Skeletal muscle cell (primary cell): ENCODE measurements around the gene NHERF1.

Experiments used
- DNase-seq: peaks from one replicate; pipeline ENCODE4 v3.0.0-alpha.2; 2010; ENCODE audit warnings: low read depth
- H3K4me3 ChIP-seq: 2 replicates; pipeline ENCODE4 v1.5.1; 2011; ENCODE audit warnings: low read depth, mild to moderate bottlenecking, control low read depth, low read length, moderate library complexity

NHERF1 gene

DNA sequence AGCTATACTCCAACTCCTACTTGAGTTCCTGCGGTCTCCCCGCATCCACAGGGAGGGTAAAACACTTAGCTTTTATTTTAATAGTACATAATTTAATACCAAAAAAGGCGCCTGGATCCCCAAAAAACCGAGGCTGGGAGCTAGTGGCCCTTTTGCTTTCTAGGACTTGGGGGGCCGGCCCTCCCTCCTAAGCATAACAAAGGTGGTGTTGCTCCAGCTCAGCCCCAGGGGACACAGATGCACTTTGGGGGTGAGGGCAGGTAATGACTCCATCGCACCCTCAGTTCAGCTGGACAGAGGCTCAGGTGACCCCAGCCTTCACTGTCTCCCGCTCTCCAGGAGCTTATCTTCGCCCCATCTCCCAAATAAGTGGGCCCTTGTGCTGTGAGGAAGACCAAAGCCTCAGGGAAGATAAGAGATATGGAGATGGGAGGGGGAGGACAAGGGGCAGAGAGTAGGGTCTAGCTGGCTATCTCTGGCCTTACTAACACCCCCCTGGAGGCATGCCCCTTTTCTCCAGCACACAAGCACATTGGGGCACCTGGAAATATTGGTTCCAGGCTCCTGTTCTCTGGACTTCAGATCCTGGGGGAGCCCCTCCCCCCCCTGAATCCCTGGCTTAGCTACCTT is 2.8 kb upstream of the NHERF1 start:
- no peak for DNase-seq
- no peak overlapping the region for H3K4me3 ChIP-seq

DNA sequence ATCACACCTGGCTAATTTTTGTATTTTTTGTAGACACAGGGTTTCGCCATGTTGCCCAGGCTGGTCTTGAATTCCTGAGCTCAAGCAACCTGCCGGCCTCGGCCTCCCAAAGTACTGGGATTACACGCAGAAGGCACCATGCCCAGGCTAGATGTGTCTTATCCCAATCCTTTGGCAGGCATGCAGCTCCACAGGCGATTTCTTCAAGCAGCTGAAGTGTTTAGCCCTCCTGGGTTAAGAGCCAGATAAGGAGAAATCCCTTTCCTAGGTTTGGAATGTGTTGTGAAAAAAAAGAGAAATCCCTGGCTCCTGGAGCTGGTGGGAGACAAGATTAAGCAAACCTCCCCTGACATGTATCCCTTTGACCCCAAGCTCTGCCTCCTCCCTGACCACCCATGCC is 2.1 kb upstream of the NHERF1 start:
- no peak for DNase-seq
- H3K4me3 ChIP-seq: no peak overlapping the region

DNA sequence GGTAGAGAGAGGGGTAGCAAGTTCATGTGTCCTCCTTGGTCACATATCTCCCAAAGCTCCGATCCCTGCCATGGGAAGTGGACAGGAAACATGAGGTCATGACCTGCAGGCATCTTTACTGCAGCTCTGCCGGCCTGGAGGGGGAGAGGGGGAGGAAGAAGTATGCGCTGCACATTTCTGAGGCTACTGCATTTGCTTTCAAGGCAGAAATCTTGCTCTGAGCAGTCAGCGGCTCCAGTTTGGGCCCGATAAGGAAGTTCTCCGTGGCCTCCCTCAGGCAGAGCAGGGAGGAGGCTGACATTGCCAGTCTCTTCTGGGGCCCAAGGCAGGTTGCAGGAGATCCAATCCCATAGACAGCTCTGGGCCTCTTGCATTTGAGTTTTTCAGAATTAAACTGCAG is 1.5 kb upstream of the NHERF1 start:
- no peak overlapping the region for H3K4me3 ChIP-seq
- no peak for DNase-seq

DNA sequence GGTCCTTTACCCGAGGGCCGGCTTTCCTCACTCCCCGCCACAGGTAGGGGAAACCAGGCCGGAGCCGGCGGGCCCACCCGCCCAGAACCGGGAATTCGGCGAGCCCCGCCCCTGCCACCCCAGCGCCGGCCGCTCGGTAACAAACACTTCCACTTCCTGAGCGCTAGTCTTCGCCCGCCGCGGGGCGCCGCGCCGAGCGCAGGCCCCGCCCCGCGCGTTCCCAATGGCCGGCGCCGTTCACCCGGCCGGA is 224 bp upstream of the NHERF1 start:
- H3K4me3 ChIP-seq: peak overlapping the region; percentile 89
- no peak for DNase-seq

DNA sequence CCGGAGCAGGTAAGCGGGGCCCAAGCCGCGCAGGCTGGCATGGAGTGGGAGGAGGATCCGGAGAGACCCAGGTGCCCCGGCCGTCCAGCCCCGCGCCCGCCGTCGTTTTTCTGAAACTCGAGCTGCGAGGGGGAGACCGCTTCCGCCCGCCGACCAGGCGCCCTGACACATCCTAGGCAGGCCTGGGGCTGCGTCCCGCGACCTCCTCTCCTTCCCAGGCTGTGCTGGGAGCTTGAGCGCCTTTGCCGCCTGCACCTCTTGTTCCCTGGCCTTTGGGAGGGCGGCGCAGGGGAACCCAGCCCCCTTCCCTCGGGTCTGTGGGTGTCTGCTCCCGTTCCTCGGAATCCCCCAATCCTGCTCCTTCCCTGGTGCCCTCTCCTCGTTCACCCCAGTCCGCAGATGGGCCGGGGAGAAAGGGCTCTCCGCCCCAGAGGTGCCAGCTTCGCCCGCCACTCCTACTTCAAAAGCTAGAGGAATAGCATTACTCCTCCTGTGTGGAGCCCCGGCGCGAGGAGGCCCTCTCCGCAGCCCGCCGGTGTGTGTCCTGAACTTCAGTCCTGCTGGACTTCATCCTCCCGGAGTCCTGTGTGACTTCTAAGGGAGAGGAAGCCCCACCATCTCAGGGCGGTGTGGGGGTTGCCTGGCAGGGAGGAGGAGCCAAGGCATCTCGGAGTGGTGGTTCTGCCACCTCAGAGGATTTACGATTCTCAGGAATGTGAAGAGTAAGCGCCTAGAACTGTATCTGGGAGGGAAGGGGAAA is 1.0 kb downstream of the NHERF1 start:
- DNase-seq: no peak
- peak overlapping the region; percentile 89 for H3K4me3 ChIP-seq

DNA sequence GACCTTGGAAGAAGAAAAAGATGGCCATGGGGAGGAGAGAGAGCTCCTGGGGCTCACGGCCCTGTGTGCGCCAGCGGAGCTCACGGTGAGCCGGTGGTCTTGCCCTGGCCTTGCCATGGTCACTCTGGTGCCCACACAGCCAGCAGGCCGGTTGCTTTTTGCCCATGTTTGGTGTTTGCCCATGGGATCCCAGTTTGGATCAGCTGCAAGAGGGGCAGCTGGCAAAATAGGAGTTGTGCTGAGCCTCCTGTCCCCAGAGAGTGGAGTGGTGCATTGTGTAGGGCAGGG is 1.6 kb downstream of the NHERF1 start:
- no peak for DNase-seq
- H3K4me3 ChIP-seq: peak overlapping the region; percentile 89

DNA sequence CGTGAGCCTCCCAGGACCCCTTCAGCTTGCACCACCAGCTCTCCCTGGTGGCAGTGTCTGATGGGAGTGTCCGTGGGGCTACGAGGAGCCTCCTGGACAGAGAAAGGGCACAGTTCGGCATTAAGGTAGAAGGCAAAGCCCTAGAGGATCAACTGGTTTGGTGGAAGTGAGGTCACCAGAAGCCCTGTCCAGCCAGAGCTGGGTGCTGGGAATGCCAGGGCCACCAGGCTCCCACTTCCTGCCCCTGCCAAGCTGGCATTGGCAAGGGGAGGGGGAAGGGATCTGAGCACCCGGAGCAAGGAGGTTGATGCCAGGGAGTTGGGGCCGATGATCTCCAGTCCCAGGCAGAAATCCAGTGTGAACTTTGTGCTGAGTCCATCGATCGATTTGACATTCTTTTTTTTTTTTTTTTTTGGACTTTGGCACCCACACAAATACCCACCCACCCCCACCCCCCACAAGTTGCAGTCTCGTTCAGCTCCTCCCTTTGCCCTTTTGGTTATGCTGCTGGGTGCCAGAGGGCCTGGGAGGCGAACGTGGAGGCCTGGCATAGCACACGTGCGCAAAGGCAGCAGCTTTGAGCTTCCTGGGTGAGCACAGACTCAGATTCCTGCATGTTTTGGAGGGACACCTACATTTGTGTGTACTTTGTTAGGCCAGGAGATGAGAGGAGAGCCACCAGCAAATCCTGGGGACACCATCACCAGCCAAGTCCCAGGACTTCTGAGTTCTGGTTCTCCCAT is 2.1 kb downstream of the NHERF1 start:
- peak overlapping the region; percentile 89 for H3K4me3 ChIP-seq
- no peak for DNase-seq

DNA sequence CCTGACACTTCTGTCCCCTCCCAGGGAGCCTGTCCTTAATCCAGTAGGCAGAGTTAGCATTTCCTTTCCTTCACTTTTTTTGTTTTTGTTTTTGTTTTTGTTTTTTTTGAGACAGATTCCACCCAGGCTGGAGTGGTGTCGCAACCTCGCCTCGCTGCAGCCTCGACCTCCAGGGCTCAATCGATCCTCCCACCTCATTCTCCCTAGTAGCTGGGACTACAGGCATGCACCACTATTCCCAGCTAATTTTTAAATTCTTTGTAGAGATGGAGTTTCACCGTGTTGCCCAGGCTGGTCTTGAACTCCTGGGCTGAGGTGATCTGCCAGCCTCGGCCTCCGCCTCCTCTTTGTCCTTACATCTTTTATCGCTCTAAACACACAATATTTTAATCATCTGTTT is 4.0 kb downstream of the NHERF1 start:
- no peak overlapping the region for H3K4me3 ChIP-seq

DNA sequence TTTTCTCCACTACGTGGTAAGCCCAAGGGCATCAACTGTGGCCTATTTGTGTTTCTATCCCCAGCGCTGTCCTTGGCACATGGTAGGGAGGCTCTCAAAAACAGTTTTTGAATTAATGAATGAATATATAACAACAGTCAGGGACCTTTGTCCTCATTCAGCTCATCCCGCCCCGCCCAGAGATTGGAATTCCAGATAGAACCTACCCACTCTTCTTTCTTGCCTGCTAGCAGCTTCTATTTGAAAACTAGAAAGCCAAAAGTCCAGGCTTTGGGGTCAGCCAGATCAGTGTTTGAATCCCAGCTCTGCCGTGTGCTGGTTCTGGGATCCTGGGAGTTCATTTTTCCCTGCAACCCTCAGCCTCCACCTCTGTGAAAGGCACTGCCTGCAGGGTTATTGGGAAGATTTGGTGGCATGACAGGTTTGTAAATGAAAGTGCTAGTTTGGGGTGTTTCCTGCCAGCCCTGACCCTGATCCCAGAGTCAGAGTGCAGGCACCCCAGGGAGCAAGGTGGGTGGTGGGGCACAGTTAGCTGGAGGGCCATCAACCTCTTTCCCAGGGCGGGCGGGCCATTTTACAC is 4.5 kb downstream of the NHERF1 start:
- no peak overlapping the region for H3K4me3 ChIP-seq
- no peak for DNase-seq

More for the DNA sequence above, 4.0 kb downstream of the NHERF1 start:
- no peak for DNase-seq

DNA sequence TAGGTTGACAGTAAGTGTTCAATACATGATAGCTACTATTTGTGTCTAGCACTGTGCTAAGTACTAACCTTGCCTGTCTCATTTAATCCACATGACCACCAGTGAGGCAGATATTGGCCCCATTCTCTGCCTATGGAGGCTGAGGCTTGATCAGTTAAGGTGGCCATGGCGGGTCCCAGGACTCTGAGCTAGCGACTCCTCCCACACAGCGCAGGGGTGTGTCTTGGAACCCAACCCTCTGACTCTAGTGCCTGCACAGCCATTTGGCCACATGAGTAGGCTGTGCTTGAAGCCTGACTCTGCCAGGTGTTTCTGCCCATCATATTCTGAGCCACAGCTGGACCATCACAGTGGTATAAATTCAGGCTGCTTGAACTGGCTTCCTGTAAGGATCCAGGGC is 6.4 kb downstream of the NHERF1 start:
- no peak overlapping the region for H3K4me3 ChIP-seq
- no peak for DNase-seq

DNA sequence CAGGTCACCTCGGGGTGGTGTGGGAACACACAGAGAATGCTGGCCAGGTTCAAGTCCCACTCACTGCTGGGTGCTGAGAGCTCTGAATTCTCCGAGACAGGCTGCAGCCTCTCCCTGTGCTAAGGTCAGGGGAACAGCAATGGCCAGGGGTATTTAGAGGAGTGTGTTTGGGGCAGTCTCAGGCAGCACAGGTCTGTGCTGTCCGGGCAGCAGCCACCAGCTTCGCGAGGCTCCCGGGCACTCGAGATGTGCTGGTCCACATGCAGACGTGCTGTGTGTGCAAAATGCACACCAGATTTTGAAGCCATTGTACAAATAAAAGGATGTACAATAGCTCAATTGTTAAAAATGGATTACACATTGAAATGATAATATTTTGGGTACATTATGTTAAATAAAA is 7.1 kb downstream of the NHERF1 start:
- DNase-seq: no peak
- H3K4me3 ChIP-seq: no peak overlapping the region

DNA sequence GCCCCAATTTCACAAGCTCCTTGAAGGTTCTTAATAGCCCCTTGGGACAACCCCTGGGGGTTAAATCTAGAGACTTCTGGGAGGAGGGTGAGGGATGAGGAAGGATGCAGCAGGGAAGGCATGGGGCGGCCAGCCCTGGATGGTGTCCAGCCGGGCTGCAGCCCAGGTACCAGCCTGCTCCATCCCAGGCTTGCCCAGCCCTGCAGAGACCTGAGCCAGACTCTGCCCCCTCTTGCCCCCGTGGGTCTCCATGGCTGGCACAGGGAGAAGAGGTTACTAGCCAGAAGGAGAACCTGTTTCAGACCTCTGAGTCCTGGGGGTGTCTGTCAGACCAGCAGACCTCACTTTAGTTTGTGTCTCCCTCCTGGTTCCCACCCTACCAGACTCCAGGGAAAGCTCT is 8.5 kb downstream of the NHERF1 start:
- no peak overlapping the region for H3K4me3 ChIP-seq
- no peak for DNase-seq

DNA sequence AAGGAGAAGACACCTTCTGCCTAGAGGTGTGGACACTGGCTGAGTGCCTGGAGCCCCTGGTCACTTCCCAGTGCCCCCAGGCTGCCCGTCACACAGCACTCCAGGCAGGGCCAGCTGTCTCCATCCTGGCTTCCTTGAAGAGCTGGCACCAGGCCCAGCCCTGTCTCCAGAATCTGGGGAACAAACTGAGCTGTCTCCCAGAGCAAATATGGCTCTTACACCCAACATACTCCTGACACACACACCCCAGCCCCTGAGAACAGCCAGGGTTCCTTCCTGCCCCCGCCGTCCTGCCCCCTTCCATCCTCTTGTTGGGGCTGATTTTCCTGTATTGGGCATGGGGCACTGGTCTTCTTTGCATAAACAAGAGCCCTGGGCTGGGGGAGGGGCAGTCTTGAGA is 9.1 kb downstream of the NHERF1 start:
- no peak for DNase-seq
- no peak overlapping the region for H3K4me3 ChIP-seq

DNA sequence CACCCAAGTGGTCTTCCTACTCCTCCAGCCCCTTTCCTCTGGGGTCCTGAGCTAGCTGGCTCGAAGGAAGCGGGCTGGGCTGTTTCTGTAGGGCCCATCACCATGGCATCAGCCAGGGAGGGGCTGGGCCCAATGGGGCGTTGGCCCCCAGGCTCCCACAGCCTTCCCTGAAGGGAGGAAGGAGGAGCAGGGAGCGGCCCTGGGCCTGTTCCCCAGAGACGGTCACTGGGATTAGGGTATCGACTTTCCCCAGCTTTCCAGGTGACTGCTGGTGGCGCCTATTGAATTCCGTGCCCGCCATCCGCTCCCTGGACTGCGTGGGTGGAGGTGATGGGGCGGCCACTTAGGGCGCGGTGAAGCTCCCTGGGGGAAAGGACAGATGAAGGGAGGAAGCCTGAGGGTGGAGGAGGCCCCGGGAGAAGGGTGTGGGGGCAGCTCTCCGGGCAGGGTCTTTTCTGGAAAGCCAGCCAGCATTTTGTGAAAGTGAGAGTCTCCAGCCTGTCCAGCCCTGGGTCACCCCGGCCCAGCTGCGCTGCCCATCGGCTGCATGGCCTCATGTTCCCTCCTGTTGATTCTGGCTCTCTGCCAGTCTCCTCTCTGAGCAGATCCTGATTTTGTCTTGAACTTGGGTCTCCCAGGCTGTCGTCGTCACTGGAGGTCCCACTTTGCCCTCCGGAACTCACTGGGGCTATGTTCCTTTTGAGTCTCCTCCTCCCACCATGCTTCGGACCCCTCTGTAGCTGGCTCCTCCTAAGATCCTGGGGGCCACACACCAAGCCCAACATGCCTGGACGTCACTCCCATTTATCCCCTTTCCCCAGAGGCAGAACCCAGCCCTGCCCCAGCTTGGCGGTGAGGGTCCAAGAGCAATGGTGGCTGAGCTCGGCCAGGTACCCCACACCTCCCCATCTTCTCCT is 9.8 kb downstream of the NHERF1 start:
- H3K4me3 ChIP-seq: no peak overlapping the region
- no peak for DNase-seq

DNA sequence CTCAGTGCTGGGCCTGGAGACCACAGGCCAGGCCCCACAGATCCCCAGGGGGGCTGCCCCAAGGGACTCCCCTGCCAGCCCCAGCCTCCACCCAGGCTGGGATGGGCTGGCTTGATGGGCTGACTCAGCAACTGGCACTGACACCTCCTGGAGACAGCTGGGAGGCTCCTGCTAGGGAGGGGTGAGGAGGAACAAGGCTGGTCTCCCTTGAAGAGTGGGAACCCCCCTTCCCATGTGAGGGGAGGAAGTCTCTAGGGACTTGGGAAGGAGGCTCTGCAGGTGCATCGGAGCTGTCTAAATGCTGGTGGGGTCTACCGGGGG is 10.4 kb downstream of the NHERF1 start:
- no peak overlapping the region for H3K4me3 ChIP-seq
- DNase-seq: no peak

DNA sequence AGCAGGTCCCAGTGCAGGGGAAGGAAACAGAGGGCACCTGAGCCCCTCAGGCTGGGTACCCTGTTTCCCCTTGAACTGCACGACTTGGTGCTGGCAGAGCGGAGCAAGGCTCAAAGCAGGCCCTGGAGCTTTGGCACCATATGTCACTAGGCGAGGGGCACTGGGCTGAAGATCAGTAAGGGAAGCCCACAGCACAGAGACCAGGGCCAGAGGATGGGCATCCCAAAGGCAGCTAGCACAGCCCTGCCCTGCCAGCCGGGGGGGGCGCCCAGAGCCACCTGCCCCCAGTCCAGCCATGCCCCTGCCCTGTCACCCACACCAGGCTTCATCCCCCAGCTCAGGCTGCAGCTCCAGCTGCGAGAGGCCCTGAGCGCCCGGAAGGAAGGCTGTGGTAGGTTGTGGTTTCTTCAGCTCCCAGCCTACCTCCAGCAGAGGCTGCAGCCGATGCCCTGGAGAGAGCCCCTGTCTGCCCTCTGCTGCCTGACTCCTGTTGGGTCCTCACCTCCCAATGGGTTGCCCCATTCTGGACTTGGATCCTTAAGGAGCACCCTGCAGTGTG is 10.9 kb downstream of the NHERF1 start:
- no peak overlapping the region for H3K4me3 ChIP-seq
- DNase-seq: no peak

DNA sequence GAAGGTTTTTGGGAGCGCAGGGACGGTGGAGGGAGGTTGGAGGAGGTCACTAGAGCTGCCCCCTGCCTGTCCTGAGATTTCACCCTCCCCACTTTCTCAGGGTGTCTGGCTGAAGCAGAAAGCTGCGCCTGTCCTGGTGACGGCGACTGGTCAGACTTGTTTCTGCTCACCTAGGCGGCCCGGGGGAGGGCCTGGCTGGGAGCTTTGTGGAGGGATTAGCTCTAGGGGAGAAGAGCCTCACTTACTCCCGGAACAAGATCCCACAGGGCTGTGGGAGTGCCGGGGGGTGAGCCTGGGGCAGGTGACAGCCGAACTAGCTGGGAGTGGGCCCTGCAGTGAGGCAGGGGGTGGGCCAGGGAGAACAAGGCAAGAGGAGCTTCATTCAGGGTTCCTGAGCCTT is 11.5 kb downstream of the NHERF1 start:
- H3K4me3 ChIP-seq: no peak overlapping the region
- no peak for DNase-seq

DNA sequence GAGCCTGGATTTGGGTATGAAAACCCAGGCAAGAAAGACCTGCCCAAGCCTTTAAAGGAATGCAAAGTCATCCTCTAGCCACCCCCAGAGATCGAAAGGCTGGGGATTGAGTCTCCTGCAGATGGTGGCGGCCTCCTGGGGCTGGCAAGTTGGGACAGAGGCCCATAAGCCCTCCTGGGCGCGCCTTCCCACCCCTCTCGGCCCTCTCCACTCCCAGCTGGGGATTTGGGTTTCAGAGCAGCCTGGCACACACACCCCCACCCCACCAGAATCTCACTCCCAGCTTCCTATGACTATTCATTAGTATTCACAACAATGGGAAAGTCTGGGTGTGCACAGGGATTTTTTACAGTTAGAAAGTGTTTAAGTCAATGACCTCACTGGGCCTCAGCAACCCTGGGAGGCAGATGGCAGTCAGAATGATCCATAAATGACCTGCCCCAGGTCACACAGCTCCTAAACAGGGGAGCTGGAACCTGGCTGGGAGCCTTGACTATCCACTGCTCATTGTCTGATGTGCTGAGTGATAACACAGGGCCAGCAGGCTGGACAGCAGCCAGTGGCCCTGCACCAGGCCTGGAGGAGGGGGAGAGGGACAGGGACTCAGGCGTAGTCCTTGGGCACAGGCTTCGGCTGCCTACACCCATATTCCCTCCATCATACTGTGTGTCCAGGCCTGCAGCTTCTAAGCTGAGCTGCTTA is 12.1 kb downstream of the NHERF1 start:
- no peak for DNase-seq
- no peak overlapping the region for H3K4me3 ChIP-seq

DNA sequence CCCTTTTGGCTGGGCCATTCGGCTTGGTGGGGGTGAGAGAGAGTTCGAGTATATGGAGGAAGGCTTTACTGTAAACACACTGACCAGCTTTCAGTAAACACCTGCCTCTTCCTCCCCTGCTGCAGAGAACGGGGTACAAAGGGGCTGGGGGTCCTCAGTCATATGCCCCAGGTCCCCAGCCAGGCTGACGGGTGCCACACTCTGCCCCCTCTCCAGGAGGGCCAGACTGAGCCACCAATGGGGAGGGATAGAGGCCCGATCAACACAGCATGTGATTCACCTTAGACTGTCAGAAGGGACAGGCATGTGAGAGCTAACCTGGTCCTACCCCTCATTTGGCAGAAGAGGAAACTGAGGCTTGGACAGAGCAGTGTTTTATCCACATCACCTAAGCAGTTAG is 13.0 kb downstream of the NHERF1 start:
- H3K4me3 ChIP-seq: no peak overlapping the region
- DNase-seq: no peak
